Suppressor macrophage treated with lipopolysaccharide for 4 hours (primary cell): ENCODE data around the gene CYB5RL.
"Not testable (repeated sequence)": the region's sequence is repeated elsewhere in the genome, so short reads cannot be mapped to it uniquely, and the experiment has no call there.

ENCODE experiments used
- DNase-seq: peaks from one replicate; pipeline ENCODE4 v3.0.0-alpha.2; 2020

The CYB5RL gene, protein sequence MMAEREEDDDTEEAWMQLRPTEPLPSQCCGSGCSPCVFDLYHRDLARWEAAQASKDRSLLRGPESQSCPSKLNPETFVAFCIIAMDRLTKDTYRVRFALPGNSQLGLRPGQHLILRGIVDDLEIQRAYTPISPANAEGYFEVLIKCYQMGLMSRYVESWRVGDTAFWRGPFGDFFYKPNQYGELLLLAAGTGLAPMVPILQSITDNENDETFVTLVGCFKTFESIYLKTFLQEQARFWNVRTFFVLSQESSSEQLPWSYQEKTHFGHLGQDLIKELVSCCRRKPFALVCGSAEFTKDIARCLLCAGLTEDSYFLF

DNA sequence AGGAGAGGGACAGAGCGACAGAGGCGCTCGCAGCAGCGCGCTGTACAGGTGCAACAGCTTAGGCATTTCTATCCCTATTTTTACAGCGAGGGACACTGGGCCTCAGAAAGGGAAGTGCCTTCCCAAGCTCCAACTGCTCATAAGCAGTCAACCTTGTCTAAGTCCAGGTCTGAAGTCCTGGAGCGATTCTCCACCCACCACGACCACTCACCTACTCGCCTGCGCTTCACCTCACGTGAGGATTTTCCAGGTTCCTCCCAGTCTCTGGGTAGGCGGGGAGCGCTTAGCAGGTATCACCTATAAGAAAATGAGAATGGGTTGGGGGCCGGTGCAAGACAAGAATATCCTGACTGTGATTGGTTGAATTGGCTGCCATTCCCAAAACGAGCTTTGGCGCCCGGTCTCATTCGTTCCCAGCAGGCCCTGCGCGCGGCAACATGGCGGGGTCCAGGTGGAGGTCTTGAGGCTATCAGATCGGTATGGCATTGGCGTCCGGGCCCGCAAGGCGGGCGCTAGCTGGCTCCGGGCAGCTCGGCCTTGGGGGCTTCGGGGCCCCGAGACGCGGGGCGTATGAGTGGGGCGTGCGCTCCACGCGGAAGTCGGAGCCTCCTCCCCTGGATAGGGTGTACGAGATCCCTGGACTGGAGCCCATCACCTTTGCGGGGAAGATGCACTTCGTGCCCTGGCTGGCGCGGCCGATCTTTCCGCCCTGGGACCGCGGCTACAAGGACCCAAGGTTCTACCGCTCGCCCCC lies at the start of gene CYB5RL, which contains the start of gene MRPL37:
CYB5RL (minus strand) TSS at position 266 of the 754 bp plus-strand sequence. CDS start 4,414 bp downstream, outside the sequence.
MRPL37 (plus strand) TSS at position 403 of the 754 bp plus-strand sequence; CDS start at position 480, 77 bp downstream.
- DNase-seq: peak; percentile 95

DNA sequence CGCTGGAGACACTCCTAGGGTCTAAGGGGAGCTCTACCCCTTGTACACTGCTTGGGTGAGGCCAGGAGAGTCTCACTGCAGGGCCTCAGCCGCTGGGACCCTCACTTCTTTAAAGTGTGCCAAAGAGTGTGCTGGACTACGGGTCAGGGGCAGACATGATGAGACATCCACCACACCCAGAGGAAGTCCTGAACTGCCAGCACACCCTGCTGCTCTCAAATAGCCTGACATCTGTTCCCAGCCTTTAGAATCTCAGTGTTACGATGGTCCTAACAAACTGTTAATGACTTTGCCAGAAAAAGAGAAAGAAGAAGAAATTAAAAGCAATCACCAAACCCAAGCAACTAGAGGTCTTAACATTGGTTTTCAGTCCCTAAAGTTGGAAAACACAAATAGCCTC lies 49.1 kb upstream of the CYB5RL start:
- DNase-seq: no peak

DNA sequence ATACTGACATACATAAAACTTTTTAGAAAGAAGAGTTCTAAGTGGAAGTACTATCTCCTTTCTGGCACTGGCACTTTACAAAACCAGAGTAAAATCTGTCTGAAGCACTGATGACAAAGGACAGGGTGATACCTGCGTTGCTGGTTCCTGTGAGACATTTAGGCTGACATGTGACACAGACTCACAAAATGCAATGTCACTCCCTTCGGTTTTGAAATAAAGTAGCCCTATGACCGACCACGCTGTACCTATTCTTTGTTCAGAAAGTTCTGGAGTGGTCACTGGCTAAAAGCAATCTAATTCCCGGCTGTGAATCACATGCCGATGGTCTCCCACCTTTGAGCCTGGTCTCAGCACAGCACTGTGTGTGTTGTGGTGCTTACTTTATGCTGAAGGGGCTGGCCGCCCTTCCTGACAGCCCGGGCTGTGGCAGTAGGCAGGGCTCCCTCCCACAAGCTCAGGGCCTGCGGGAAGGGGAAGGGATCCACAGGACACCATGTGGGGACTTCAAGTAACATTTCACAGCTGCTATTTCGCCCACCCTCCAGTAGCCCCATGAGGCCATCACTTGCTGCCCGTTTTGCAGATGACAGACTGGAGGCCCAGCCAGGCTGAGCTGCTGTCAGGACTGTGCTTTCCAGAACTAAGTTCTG lies 48.2 kb upstream of the CYB5RL start:
- DNase-seq: no peak

DNA sequence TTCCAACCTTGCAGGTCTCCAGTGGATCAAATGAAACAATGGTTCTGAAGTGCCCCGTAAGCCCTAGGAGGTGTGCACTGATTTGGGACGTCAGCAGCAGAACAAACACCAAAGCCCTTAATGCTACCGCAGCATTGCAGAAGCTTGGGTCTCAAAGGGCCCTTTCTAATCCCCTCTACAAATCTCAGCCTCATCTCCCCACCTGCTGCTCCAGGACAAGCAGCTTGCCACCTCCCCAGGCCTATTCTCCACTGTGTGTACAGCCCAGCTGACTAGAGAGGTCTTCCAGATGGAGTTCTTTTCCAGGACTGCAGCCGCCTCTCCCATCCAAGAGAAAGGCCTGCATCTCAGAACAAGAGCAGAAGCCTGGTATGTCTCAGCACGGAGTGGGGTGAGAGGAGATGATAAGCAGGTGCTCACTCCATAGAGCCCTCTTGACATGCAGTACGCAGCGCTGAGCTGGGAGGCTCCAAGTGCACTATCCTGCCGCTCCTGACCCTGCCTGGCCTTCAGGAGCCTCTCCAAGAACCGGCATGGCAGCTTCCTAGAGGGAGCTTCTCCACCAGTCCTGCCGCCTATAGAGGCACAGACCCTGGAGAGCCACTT lies 46.4 kb upstream of the CYB5RL start:
- no peak for DNase-seq

DNA sequence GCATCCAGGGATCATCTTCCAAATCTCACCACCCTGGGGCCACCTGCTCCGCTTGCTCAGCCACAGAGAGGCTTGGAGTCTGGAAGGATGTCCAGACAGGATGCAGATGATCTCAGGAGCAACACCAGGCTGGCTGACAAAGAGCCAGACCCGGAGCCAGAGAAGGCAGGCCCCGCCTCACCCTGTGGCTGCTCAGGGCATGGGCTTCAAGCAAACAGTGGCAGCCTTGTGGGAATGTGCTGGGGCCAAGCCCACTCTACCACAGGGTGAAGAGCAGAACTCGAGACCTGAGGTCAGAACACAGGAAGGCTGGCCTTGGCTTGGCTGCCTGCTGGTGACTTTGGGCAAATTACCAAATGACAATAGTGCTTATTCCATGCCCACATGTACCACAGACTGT lies 45.7 kb upstream of the CYB5RL start:
- DNase-seq: no peak

DNA sequence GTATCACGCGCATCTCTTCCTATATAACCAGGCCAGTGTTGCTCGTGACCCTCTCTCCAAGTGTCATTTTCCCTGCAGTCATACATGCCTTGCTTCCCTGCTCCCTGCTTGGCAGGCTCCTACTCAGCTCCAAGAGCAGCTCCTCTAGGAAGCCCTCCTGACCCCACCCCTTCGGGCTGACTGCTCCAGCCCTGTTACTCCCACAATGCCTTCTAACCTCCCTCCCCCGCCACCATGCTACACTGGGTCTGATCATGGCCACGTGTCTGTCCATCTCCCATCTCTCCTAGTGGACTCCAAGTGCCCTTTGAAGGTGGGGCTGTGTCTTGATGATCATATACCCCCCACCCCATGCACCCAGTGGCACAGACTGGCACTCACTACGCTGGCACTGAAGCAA lies 44.8 kb upstream of the CYB5RL start:
- DNase-seq: no peak

DNA sequence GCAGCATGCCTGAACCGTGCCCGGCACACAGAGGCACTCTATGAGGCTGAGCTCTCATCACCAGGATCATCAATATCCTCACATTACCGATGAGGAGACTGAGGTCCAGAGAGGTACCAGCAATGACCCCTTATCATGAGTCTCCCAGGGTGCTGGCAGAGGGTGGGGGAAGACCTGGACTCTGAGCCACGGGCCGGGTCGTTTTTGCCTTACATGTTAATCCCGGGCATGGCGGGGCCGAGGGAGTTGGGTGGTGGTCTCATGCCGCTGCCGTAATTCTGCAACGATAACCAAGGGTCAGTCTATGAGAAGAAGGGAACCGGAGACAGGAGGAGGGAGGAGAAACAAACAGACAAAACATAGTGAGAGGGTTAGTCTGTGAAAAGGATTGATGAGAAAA lies 43.2 kb upstream of the CYB5RL start:
- no peak for DNase-seq

DNA sequence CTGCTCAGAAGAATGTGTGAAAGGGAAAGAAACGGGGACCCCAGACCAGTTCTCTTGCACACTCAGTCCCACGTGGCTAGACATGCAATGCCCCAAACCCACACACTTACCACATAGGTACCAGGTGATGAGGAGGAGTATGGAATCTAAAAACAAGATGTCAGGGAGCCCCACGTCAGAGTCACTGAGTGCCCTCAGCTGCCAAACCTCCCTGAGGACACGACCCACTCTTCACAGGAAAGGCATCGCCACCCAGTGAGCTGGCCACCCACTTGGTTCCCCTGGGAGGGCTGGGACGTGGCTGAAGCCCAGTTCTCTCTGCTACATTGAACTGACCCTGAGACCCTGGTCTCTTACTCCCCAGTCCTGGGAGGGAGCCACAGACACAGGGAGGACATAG lies 41.5 kb upstream of the CYB5RL start:
- DNase-seq: no peak

DNA sequence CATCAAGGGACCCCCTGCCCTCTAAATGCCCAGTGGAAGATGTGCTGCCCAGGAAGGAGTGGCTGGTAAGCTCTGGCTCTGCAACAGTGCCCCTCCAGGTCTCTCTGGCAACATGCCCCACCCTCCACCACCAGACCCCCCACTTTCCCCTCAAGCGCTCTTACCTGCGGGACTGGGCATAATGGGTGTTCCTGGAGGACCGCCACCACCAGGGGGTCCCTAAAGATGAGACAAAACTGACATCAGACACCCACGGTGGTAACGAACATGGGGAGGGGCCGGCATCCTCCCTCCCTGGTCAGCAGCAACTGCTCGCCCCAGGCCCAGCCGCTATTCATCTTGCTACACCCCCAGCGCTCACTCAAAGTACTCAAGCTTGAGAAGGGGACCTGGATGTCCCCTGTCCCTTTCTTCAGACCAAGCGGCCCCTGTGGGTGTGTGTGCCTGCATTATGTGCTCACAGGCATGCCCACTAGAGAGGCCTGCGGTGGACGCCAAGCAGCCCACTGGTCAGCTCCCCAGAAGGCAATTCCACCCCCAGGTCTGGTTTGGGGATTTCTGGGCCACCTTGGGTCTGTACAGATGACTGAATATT lies 41.0 kb upstream of the CYB5RL start:
- no peak for DNase-seq

DNA sequence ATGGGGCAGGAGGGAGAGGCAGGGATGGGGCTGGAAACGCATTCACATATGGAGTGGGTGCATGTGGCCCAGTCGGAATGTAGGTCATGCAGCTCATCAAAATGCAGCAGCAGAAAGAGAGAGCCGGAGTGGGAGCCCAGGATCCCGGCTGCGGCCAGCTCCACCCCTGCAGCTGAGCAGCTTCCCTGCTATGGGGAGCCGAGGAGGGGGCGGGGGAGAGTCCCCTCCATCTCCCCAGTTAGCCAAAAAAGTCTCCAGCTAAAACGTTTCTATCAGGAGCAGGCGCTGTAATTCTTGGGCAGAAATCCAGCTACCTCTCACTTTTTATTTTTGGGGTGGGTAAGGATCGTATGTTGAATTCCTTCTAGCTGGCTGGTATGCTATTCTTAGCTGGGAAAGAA lies 39.8 kb upstream of the CYB5RL start:
- DNase-seq: no peak

DNA sequence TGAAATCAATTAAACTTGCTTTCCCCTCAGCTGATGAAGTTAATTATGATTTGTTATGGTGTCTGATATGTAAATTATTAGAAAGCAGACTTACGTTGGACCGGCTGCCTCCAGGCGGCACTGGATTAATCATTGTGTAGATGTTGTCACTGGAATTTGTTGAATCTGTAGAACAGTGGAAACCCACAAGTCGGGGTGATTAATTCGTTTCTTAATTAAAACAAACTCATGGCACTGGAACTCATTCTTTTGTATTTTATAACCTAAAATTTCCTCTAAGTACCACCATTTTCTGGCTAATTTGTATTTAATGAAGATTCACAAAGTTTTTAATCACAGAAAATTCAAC lies 39.2 kb upstream of the CYB5RL start:
- DNase-seq: peak; percentile 46

DNA sequence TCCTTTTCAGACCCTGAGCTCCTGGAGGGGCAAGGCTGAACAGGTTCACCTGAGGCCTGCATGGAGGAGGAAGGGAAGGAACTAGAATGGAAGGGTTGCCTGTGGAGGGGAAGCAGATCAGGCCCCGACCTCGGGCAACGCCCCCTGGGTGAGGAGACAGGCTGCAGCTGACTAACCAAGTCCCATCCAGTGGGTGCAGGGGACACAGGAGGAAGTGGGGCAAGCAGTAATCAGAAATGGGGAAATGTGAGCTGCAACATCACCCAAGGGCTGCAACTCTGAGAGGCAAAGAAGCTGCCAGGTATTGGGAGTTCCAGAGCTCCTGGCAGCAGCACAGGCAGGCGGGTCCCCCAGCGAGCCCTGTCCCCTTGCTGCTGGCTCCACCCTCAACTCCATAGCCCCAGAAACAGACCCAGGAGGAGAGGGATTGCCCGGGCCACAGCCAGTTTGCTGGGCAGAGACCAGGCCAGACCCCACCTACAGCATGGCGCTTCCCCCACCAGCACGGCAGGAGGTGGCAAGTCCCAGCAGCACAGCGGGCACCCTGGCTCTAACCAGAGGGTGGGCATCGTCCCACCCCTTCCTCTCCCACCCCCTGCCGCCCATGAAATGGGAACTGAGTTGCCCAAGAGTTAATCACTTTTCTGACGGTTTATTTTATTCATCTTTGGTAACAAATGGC lies 38.7 kb upstream of the CYB5RL start:
- DNase-seq: peak; percentile 84

DNA sequence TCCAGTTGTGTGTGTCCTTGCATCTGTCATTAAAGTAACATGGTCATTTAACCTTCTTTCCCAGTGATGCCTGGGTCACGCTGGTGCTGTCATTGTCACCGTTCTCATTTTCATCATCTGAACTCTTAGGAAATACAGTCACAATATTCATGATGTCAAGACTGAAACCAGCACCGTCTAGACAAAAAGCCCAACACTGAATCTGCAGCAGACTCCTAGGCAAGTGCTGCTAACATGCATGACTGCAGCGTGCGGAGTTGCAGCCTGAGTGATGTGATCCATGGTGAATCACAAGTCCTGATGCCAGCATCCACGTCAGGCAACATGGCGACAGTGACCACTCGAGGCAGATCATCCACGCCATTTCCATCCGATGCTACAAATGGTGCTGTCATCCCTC lies 37.8 kb upstream of the CYB5RL start:
- peak; percentile 64 for DNase-seq

DNA sequence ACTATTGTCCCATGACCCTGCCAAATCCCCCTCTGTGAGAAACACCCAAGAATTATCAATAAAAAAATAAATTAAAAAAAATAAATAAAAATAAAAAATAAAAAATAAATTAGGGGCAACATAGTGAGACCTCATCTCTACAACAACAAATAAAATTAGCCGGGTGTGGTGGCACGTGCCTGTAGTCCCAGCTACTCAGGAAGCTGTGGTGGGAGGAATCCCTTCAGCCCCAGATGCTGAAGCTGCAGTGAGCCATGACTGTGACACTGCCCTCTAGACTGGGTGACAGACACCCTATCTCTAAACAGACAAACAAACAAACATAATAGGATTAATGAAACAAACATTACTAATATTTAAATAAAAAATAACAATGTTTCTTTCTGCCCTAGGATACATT lies 34.5 kb upstream of the CYB5RL start:
- no peak for DNase-seq

DNA sequence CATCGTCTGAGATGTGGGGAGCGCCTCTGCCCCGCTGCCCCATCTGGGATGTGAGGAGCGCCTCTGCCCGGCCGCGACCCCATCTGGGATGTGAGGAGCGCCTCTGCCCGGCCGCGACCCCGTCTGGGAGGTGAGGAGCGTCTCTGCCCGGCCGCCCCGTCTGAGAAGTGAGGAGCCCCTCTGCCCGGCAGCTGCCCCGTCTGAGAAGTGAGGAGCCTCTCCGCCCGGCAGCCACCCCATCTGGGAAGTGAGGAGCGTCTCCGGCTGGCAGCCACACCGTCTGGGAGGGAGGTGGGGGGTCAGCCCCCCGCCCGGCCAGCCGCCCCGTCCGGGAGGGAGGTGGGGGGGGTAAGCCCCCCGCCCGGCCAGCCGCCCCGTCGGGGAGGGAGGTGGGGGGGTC lies 33.4 kb upstream of the CYB5RL start:
- DNase-seq: not testable (repeated sequence)

DNA sequence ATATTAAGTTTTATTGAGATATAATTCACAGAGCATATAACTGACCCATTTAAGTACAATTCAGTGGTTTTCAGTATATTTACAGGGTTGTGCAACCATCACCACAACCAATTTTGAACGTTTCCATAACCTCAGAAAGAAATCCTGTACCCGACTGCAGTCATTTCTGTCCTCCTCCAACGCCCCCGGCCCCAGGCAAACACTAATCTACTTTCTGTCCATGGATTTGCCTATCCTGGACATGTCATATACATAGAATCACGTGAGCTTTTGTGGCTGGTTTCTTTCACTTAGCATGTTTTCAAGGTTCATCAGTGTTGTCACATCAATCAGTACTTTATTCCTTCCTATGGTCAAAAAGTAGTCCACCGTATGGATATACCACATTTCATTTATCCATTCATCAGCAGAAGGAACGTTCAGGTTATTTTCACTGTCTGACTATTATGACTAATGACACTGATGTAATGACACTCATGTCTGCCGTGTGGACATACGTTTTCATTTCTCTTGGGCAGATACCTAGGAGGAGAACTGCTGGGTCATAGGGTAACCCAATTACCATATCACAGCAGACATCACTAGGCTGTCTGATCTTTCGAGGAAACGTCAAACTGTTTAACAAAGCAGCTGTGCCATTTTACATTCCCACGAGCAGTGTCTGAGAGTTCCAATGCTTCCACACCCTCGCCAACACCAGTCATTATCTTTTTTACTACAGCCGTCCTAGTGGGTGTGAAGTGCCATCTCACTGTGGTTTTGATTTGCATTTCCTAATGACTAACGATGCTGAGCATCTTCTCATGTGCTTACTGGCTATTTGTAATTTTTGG lies 30.9 kb upstream of the CYB5RL start:
- DNase-seq: peak; percentile 77

DNA sequence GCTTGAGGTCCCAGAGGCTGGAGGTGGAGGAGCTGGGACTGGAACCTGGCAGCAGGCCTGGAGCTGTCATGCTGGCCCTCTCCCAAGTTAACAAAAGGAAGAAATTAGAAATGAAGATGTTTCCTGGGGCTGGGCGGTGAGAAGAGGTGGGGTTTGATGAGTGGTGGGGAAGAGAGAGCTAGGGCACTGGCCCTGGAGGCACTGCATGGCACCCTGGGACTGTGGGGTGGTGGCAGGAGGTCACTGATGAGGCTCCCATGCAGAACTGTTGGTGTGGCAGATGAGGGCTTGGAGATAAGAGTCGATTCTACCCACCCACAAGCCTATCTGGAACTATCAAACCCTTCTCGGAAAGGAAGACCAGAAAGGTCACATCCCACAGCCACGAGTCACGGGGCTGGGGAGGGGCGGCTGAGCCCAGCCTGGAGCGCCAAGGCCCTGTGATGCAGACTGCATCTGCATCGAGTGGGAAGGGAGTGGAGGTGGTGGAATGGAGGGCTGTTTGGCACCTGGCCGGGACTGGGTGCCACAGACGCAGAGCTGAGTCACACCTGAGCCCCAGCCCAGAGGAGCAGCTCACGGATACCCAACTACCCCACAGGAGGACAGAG lies 29.6 kb upstream of the CYB5RL start:
- peak; percentile 74 for DNase-seq

DNA sequence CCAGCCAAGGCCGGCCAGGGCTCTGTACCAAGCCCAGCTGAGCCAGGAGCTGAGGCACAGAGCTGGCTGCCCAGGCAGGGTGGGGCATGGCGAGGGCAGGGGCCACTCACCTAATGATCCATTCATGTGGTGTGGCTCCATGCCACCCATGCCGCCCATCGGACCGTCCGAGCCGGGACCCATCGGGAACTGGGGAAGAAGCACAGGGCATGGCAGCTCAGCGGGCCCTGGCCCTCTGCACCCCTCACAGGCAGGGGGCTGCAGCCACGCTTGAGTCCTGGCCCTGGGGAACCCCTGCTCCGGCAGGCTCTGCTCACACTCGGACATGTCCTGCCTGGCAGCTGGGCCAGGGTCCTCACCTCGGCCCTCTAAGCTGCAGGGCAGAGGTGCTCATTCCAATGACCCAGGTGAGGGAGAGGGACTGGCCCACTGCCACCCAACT lies 28.8 kb upstream of the CYB5RL start:
- no peak for DNase-seq

DNA sequence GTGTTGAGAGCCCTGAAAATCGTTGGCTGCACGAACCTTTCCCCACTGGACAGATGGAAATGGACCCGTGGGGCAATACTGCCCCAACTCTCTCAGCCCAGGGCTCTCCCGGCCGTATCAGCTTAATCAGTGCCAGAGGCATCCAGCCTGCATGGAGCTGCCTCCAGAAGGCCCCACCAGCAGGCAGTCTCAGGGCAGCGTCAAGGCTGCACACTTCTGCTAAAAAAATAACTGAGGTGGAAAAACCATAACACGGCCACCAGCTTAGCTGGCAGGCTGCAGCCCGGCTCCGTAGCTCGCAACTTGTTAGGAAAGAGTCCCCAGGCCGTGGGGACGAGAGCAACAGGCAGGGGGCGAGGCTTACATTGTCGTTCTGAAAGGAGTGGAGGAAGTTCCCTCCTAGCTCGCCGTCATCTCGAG lies 28.1 kb upstream of the CYB5RL start:
- DNase-seq: peak; percentile 64

DNA sequence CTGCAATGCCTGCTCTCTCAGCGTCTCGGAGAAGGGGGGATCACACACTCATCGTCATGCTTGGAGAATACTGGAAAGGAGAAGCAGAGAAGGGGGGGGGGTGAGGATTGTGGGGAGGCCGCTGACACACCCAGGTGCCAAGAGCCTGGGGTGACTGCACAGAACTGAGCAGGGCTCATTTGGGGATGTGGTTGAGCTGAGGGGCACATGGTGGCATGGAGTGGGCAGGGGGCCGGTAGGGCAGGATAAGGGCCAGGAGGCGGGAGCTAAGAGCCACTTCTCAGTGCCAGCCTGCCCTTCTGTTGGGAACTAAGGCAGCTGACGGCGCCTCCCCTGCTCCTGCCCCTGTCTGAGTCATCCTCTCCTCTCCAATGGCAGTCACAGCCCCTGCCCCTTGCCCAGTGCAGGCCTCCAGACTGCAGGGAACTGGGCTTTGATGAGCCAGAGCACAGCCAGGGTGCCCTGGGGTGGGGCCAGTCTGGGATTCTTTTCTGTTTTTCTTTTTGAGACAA lies 27.3 kb upstream of the CYB5RL start:
- peak; percentile 84 for DNase-seq
